Measurements from ENCODE around the gene SUCO. TPM values are rescaled to one million over a fixed set of nuclear protein-coding genes. Genes with fewer than 3 reads are reported as not detected.

The SUCO gene
- total RNA-seq, result 30.7 and 37.4 TPM in 2 replicates

GRCh38 chr1:172532700-172533512 is at the start of gene SUCO:
TSS of gene SUCO (plus strand) at chr1:172533150. CDS start at chr1:172533436, 286 bp downstream.

GRCh38 chr1:172658871-172659453 is 126.0 kb downstream of the SUCO start, which contains the start of gene FASLG:
TSS of gene FASLG (plus strand) at chr1:172659103. CDS start at chr1:172659202, 99 bp downstream.

Small RNA genes lying within 50 kb of the gene (small RNA-seq; reads per million reads assigned to genes)
- not detected for gene RNU6-693P

Other genes starting within 250 kb of the SUCO start
- gene C1orf105, start 112.5 kb upstream of the SUCO start, total RNA-seq, result not detected in 2 replicates
- gene PIGC, start 89.1 kb upstream of the SUCO start, total RNA-seq, result 18.3 and 21.3 TPM in 2 replicates
- gene FASLG, start 126.0 kb downstream of the SUCO start, total RNA-seq, result not detected in 2 replicates

All from vein endothelial cell (primary cell).